ENCODE data around the gene RGL1. TPM values are rescaled to one million over a fixed set of nuclear protein-coding genes. Genes with fewer than 3 reads are reported as not detected.

The RGL1 gene
- total RNA-seq, 2 experiments from 2014 or later = 1.6 to 1.7 TPM

- no peaks in the 10 kb centered on the region for H3K9me3 Mint-ChIP-seq
- DNase-seq = no peak
- H3K4me1 Mint-ChIP-seq = peaks cover 2% of the 10 kb centered on the region
- no peaks in the 10 kb centered on the region for H3K36me3 Mint-ChIP-seq
- H3K4me3 Mint-ChIP-seq = no peak overlapping the region
- H3K27ac Mint-ChIP-seq = no peak overlapping the region
- no peaks in the 10 kb centered on the region for H3K27me3 Mint-ChIP-seq
These were observed 75.8 kb downstream of the RGL1 start for GRCh38 chr1:183880531-183881243.

GRCh38 chr1:183881387-183882131 is 76.6 kb downstream of the RGL1 start:
- Mint-ChIP-seq H3K4me1 (peaks cover 2% of the 10 kb centered on the region), H3K4me3 (no peak overlapping the region), H3K27ac (no peak overlapping the region), H3K9me3 (no peaks in the 10 kb centered on the region), H3K27me3 (no peaks in the 10 kb centered on the region), H3K36me3 (no peaks in the 10 kb centered on the region)
- DNase-seq = no peak

- no peak for DNase-seq
- no peaks in the 10 kb centered on the region for H3K36me3 Mint-ChIP-seq
- H3K4me1 Mint-ChIP-seq = peaks cover 7% of the 10 kb centered on the region
- no peak overlapping the region for H3K27ac Mint-ChIP-seq
- H3K9me3 Mint-ChIP-seq = no peaks in the 10 kb centered on the region
- H3K4me3 Mint-ChIP-seq = no peak overlapping the region
- H3K27me3 Mint-ChIP-seq = no peaks in the 10 kb centered on the region
These were observed 77.6 kb downstream of the RGL1 start for GRCh38 chr1:183882335-183883167.

GRCh38 chr1:183883623-183884022 is 78.7 kb downstream of the RGL1 start:
- no peaks in the 10 kb centered on the region for H3K36me3 Mint-ChIP-seq
- no peaks in the 10 kb centered on the region for H3K9me3 Mint-ChIP-seq
- DNase-seq = no peak
- peaks cover 17% of the 10 kb centered on the region for H3K4me1 Mint-ChIP-seq
- no peak overlapping the region for H3K27ac Mint-ChIP-seq
- no peak overlapping the region for H3K4me3 Mint-ChIP-seq
- H3K27me3 Mint-ChIP-seq = no peaks in the 10 kb centered on the region

- no peaks in the 10 kb centered on the region for H3K9me3 Mint-ChIP-seq
- peaks cover 26% of the 10 kb centered on the region for H3K4me1 Mint-ChIP-seq
- H3K27ac Mint-ChIP-seq = no peak overlapping the region
- H3K4me3 Mint-ChIP-seq = no peak overlapping the region
- H3K27me3 Mint-ChIP-seq = no peaks in the 10 kb centered on the region
- H3K36me3 Mint-ChIP-seq = no peaks in the 10 kb centered on the region
- DNase-seq = no peak
These were observed 79.6 kb downstream of the RGL1 start for GRCh38 chr1:183884526-183884925.

GRCh38 chr1:183885142-183885735 is 80.3 kb downstream of the RGL1 start:
- DNase-seq = no peak

GRCh38 chr1:183886083-183886828 is 81.3 kb downstream of the RGL1 start:
- no peaks in the 10 kb centered on the region for H3K27me3 Mint-ChIP-seq
- no peak overlapping the region for H3K27ac Mint-ChIP-seq
- DNase-seq = no peak
- H3K9me3 Mint-ChIP-seq = no peaks in the 10 kb centered on the region
- H3K4me3 Mint-ChIP-seq = no peak overlapping the region
- H3K4me1 Mint-ChIP-seq = peaks cover 25% of the 10 kb centered on the region
- H3K36me3 Mint-ChIP-seq = no peaks in the 10 kb centered on the region

More at GRCh38 chr1:183885142-183885735, 80.3 kb downstream of the RGL1 start:
- H3K27ac Mint-ChIP-seq = no peak overlapping the region
- no peaks in the 10 kb centered on the region for H3K27me3 Mint-ChIP-seq
- no peak overlapping the region for H3K4me3 Mint-ChIP-seq
- peaks cover 25% of the 10 kb centered on the region for H3K4me1 Mint-ChIP-seq
- H3K9me3 Mint-ChIP-seq = no peaks in the 10 kb centered on the region
- no peaks in the 10 kb centered on the region for H3K36me3 Mint-ChIP-seq

GRCh38 chr1:183886853-183887252 is 81.9 kb downstream of the RGL1 start:
- no peak for DNase-seq
- Mint-ChIP-seq H3K9me3 (no peaks in the 10 kb centered on the region), H3K4me1 (peaks cover 25% of the 10 kb centered on the region), H3K36me3 (no peaks in the 10 kb centered on the region), H3K27me3 (no peaks in the 10 kb centered on the region), H3K27ac (no peak overlapping the region), H3K4me3 (no peak overlapping the region)

GRCh38 chr1:183887826-183888819 is 83.2 kb downstream of the RGL1 start:
- peaks cover 25% of the 10 kb centered on the region for H3K4me1 Mint-ChIP-seq
- no peak for DNase-seq
- H3K36me3 Mint-ChIP-seq = no peaks in the 10 kb centered on the region
- no peaks in the 10 kb centered on the region for H3K27me3 Mint-ChIP-seq
- peak overlapping the region; percentile 52 for H3K27ac Mint-ChIP-seq
- H3K9me3 Mint-ChIP-seq = no peaks in the 10 kb centered on the region
- H3K4me3 Mint-ChIP-seq = peak overlapping the region; percentile 8

- Mint-ChIP-seq H3K27ac (peak overlapping the region; percentile 17), H3K4me3 (no peak overlapping the region), H3K36me3 (no peaks in the 10 kb centered on the region), H3K9me3 (no peaks in the 10 kb centered on the region), H3K27me3 (no peaks in the 10 kb centered on the region), H3K4me1 (peaks cover 25% of the 10 kb centered on the region)
- DNase-seq = no peak
These were observed 84.2 kb downstream of the RGL1 start for GRCh38 chr1:183889095-183889494.

- Mint-ChIP-seq H3K4me3 (no peak overlapping the region), H3K27me3 (no peaks in the 10 kb centered on the region), H3K36me3 (no peaks in the 10 kb centered on the region), H3K4me1 (peaks cover 30% of the 10 kb centered on the region), H3K9me3 (no peaks in the 10 kb centered on the region), H3K27ac (no peak overlapping the region)
- DNase-seq = no peak
These were observed 86.4 kb downstream of the RGL1 start for GRCh38 chr1:183891158-183891856.

- Mint-ChIP-seq H3K4me1 (peaks cover 34% of the 10 kb centered on the region), H3K27me3 (no peaks in the 10 kb centered on the region), H3K9me3 (no peaks in the 10 kb centered on the region), H3K36me3 (no peaks in the 10 kb centered on the region), H3K27ac (no peak overlapping the region), H3K4me3 (no peak overlapping the region)
- no peak for DNase-seq
These were observed 87.5 kb downstream of the RGL1 start for GRCh38 chr1:183892351-183892793.

Data from activated naive CD8-positive, alpha-beta T cell treated with anti-CD3 and anti-CD28 coated beads for 36 hours (primary cell).